K562 (cell line): ENCODE data around the gene PNLIPRP2. TPM values are rescaled to one million over a fixed set of nuclear protein-coding genes. Genes with fewer than 3 reads are reported as not detected.

Experiments
- ATAC-seq: fragments of 200-7000 bp; cut with Tn5 transposase; 3 replicates; pipeline ENCODE4 v1.9.1; 2020; ENCODE audit warnings: moderate library complexity
- BruUV-seq: library from RNA; stranded (reverse); fragments of 400-500 nt; replicated peaks from 2 replicates; lab custom pipeline; 2021; lab: Mats Ljungman, UMichigan
- CTCF ChIA-PET: fragments of 300-600 bp; formaldehyde crosslinking; extraction: SDS; loops from one replicate; lab custom pipeline; 2021; ENCODE audit warnings: low intra/inter-chr PET ratio; lab: Yijun Ruan, JAX
- POLR2A ChIA-PET: fragments of 300-600, 350-650 bp; sonication (Branson Sonifier 250); formaldehyde crosslinking; extraction: SDS; loops from one replicate; lab custom pipeline; 2021; ENCODE audit warnings: antibody characterized with exemption, inconsistent platforms; lab: Yijun Ruan, JAX
- DNase-seq, 4 experiments: peaks; one replicate each; pipeline versions ENCODE4 v3.0.0 to v3.0.0-alpha.2; 2011 to 2018; ENCODE audit warnings: low spot score in 3 of 4, mixed read lengths in 3 of 4; ENCODE audit errors: extremely low read depth in 1 of 4
- FAIRE-seq: peaks from 2 replicates; lab custom pipeline; 2011; peaks lifted over from hg19 to GRCh38; lab: Jason Lieb, UNC
- H2AFZ ChIP-seq: 2 replicates; pipeline ENCODE4 v1.6.0; 2011; ENCODE audit warnings: low read depth, low read length, control low read depth, inconsistent platforms
- H3K27ac ChIP-seq: fragments of 200-600 bp; 3 replicates; pipeline ENCODE4 v1.8.0; 2011; ENCODE audit warnings: low read depth, mild to moderate bottlenecking, control low read depth, inconsistent platforms, low read length, moderate library complexity, mixed read lengths; ENCODE audit errors: extremely low read depth
- H3K27me3 ChIP-seq, 2 experiments: fragments of 300-600 bp in 1 of 2; 2 replicates in 1 of 2; 3 replicates in 1 of 2; pipeline versions ENCODE4 v1.6.0 to v1.8.0; 2011; ENCODE audit warnings: inconsistent platforms in 2 of 2, low read length in 2 of 2, mild to moderate bottlenecking in 1 of 2, mixed read lengths in 1 of 2, moderate library complexity in 1 of 2; ENCODE audit not compliant: control insufficient read depth in 2 of 2, insufficient read depth in 2 of 2
- H3K36me3 ChIP-seq: fragments of 300-600 bp; 3 replicates; pipeline ENCODE4 v1.8.0; 2011; ENCODE audit warnings: mild to moderate bottlenecking, low read length, inconsistent platforms; ENCODE audit not compliant: control insufficient read depth, insufficient read depth
- H3K4me1 ChIP-seq, 2 experiments: fragments of 200-600 bp in 1 of 2; replicated peaks in 1 of 2; 2 replicates in 1 of 2; 3 replicates in 1 of 2; pipeline versions ENCODE4 v1.5.1 to v1.8.0; 2011; ENCODE audit warnings: inconsistent platforms in 2 of 2, low read length in 2 of 2, mild to moderate bottlenecking in 1 of 2, mixed read lengths in 1 of 2, moderate library complexity in 1 of 2; ENCODE audit not compliant: control insufficient read depth in 2 of 2, insufficient read depth in 2 of 2
- H3K4me2 ChIP-seq: 2 replicates; pipeline ENCODE4 v1.6.1; 2011; ENCODE audit warnings: low read length, control low read depth, inconsistent platforms, mixed read lengths; ENCODE audit not compliant: insufficient read depth
- H3K4me3 ChIP-seq: fragments of 200-600 bp; sonication (generic), shearing (Covaris generic); 2 replicates; pipeline ENCODE4 v1.5.1; 2016; ENCODE audit warnings: control low read depth, inconsistent platforms
- H3K79me2 ChIP-seq: fragments of 200-600 bp; 3 replicates; pipeline ENCODE4 v1.8.0; 2011; ENCODE audit warnings: low read length, inconsistent platforms; ENCODE audit not compliant: control insufficient read depth, insufficient read depth
- H3K9ac ChIP-seq, 2 experiments: 2 replicates each; pipeline versions ENCODE4 v1.6.0 to v1.6.1; 2011; ENCODE audit warnings: low read depth in 2 of 2, low read length in 2 of 2, control low read depth in 1 of 2, inconsistent platforms in 1 of 2, mild to moderate bottlenecking in 1 of 2, mixed read lengths in 1 of 2; ENCODE audit not compliant: insufficient read depth in 1 of 2
- H3K9me1 ChIP-seq: one replicate; pipeline ENCODE4 v1.6.0; 2011; ENCODE audit warnings: inconsistent platforms, mild to moderate bottlenecking, low read length, moderate library complexity; ENCODE audit not compliant: control insufficient read depth, insufficient read depth
- H3K9me3 ChIP-seq: replicated peaks from 2 replicates; pipeline ENCODE4 v1.5.1; 2011; ENCODE audit warnings: low read depth, low read length, inconsistent platforms; ENCODE audit not compliant: control insufficient read depth, insufficient read depth
- H4K20me1 ChIP-seq: replicated peaks from 2 replicates; pipeline ENCODE4 v1.6.1; 2011; ENCODE audit warnings: low read length, inconsistent platforms, mixed read lengths; ENCODE audit not compliant: control insufficient read depth, insufficient read depth
- STAG1 ChIP-seq: sonication (generic); formaldehyde crosslinking; IDR thresholded peaks from 2 replicates; pipeline ENCODE4 v1.5.0; 2020; ENCODE audit warnings: missing genetic modification reagents, borderline replicate concordance
- ZNF184 ChIP-seq: sonication (generic); formaldehyde crosslinking; IDR thresholded peaks from 2 replicates; pipeline ENCODE4 v1.5.0; 2020; ENCODE audit warnings: missing genetic modification reagents
- ZNF699 ChIP-seq: fragments of 250-450 bp; sonication (Bioruptor Pico); IDR thresholded peaks from 2 replicates; pipeline ENCODE4 v1.8.0; 2021; ENCODE audit warnings: mild to moderate bottlenecking, moderate library complexity; ENCODE audit not compliant: insufficient replicate concordance
- WGBS: fragments of 100-300 bp; shearing (Covaris generic); methylation state at CpG from one replicate; pipeline ENCODE4 v1.1.6; 2016; ENCODE audit warnings: low coverage, mixed read lengths; ENCODE audit not compliant: insufficient coverage; ENCODE audit errors: missing lambda C conversion rate; 5-methylcytosine and 5-hydroxymethylcytosine counted together
- in situ Hi-C: fragments of 300-500 bp; cut with MboI; formaldehyde crosslinking; loops from 4 replicates; pipeline ENCODE4 v1.15.0; 2018; ENCODE audit warnings: inconsistent platforms, mixed read lengths
- intact Hi-C: fragments of 100-400 bp; cut with micrococcal nuclease; formaldehyde crosslinking; loops from 2 replicates; pipeline ENCODE4 v1.14.2; 2022
- polyA plus RNA-seq, 8 experiments: library from polyadenylated mRNA; depleted of rRNA in 4 of 8; stranded (reverse) in 5 of 8; unstranded in 3 of 8; fragments of >200 nt; fragmentation: Nextera tagmentation in 2 of 8; fragmentation: Illumina TruSeq in 1 of 8; extraction: Ambion mirVana in 2 of 8; extraction: Trizol in 1 of 8; gene quantifications; 2 replicates each; pipeline versions ENCODE4 v1.2.1 to v1.2.3, GENCODE V29; 2011 to 2014; ENCODE audit warnings: inconsistent platforms in 1 of 8, missing spikeins in 1 of 8
- total RNA-seq, 7 experiments: library from RNA; depleted of rRNA in 6 of 7; stranded (reverse); fragments of >200 nt in 6 of 7; fragmentation: Illumina TruSeq in 2 of 7; extraction: Trizol in 2 of 7; gene quantifications; 2 replicates each; pipeline versions ENCODE4 v1.2.1 to v1.2.3, GENCODE V29; 2011 to 2021; ENCODE audit warnings: low replicate concordance in 1 of 7
- TF ChIP-seq, protein P1 (sequence below): fragments of 200-800 bp; sonication (Bioruptor generic); IDR thresholded peaks from 2 replicates; pipeline ENCODE4 v1.6.1; 2017; ENCODE audit warnings: missing genetic modification characterization, missing compliant biosample characterization
- TF ChIP-seq, protein P2 (sequence below): fragments of 450-650 bp; formaldehyde crosslinking; IDR thresholded peaks from 2 replicates; pipeline ENCODE4 v1.4.0; 2022; ENCODE audit warnings: missing genetic modification characterization

Gene PNLIPRP2
- total and polyA plus RNA-seq, 9 of the 15 experiments (the other 6 are each of a cell fraction or from before 2014, with no cell fraction given), result 0.38 TPM; not detected in 8

DNA sequence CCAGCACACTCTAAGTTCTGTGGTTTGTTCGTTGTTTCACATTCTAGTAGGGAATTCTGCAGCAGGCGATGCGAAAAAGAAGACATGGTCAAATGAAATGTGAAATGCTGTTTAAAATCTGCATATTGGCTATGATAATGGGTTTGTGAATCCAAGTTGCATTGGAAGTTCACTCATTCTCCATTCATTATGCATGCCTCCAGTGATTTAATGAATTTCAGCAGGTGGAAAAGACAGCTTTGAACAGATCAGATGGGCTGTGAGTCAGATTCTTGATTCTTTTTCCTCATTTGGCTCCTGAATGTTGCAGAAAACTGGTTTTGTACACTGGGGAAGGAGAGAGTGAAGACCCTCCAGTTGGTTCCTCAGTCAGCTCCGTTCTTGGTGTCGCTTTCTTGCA, 52.1 kb downstream of the PNLIPRP2 start:
- POLR2A ChIA-PET, result no interaction called here
- in situ Hi-C loops, result no loop called here

DNA sequence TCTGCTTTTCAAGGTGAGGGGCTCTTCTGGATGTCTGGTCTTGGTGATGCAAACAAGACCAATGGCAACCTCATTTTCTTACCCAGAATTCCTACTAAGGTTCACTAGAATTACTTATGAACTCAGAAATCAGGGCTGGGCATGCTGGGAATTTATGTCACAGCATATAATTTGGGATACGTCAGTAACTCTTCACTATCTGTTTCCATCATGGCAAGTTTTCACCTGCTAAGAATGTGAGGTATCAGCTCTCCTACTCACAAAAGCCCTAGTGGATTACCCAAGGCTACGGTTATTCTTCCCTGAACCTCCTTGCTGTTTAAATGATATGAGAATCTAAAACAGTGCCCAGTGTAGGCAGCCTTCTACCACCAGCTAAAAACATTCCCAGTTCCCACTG, 53.1 kb downstream of the PNLIPRP2 start:
- no peak for DNase-seq
- Histone ChIP-seq H3K36me3 (no peaks in the 10 kb centered on the region), H2AFZ (no peak overlapping the region), H3K79me2 (no peaks in the 10 kb centered on the region), H4K20me1 (no peaks in the 10 kb centered on the region), H3K27me3 (peaks cover 0 to 32% of the 10 kb centered on the region in 2 experiments; a peak in 3 of 5 replicates), H3K9me3 (no peaks in the 10 kb centered on the region), H3K4me1 (peaks cover 0 to 6% of the 10 kb centered on the region in 2 experiments; a peak in 2 of 5 replicates), H3K4me2 (no peak overlapping the region), H3K4me3 (no peak overlapping the region), H3K9ac (no peak overlapping the region), H3K27ac (no peak overlapping the region), H3K9me1 (no peaks in the 10 kb centered on the region)
- in situ Hi-C loops, result no loop called here
- intact Hi-C loops, result no loop called here
- ChIA-PET CTCF (no interaction called here), POLR2A (no interaction called here)
- no peak for ATAC-seq
- TF ChIP-seq, protein P1, sequence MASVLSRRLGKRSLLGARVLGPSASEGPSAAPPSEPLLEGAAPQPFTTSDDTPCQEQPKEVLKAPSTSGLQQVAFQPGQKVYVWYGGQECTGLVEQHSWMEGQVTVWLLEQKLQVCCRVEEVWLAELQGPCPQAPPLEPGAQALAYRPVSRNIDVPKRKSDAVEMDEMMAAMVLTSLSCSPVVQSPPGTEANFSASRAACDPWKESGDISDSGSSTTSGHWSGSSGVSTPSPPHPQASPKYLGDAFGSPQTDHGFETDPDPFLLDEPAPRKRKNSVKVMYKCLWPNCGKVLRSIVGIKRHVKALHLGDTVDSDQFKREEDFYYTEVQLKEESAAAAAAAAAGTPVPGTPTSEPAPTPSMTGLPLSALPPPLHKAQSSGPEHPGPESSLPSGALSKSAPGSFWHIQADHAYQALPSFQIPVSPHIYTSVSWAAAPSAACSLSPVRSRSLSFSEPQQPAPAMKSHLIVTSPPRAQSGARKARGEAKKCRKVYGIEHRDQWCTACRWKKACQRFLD (CRISPR knock-in tag), result no peak
- 0% methylated on average over 2 of the region's 2 CpGs for whole genome bisulfite sequencing
- FAIRE-seq, result no peak
- BruUV-seq, result no TSS peak

More for the DNA sequence above, 52.1 kb downstream of the PNLIPRP2 start:
- ATAC-seq (no peak), FAIRE-seq (no peak), DNase-seq (no peak)
- no peaks in the 10 kb centered on the region for H3K79me2 ChIP-seq
- H4K20me1 ChIP-seq, result no peaks in the 10 kb centered on the region
- TF ChIP-seq STAG1 (CRISPR knock-in tag), result no peak
- no peak for TF ChIP-seq ZNF699 (CRISPR knock-in tag)
- TF ChIP-seq, protein P2, sequence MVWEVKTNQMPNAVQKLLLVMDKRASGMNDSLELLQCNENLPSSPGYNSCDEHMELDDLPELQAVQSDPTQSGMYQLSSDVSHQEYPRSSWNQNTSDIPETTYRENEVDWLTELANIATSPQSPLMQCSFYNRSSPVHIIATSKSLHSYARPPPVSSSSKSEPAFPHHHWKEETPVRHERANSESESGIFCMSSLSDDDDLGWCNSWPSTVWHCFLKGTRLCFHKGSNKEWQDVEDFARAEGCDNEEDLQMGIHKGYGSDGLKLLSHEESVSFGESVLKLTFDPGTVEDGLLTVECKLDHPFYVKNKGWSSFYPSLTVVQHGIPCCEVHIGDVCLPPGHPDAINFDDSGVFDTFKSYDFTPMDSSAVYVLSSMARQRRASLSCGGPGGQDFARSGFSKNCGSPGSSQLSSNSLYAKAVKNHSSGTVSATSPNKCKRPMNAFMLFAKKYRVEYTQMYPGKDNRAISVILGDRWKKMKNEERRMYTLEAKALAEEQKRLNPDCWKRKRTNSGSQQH (CRISPR knock-in tag), result no peak
- no peak for TF ChIP-seq ZNF184
- 0% methylated on average over 5 of the region's 5 CpGs for WGBS
- no peak overlapping the region for H3K9ac ChIP-seq
- CTCF ChIA-PET, result no interaction called here
- H3K9me3 ChIP-seq, result no peaks in the 10 kb centered on the region
- BruUV-seq, result no TSS peak
- no peak overlapping the region for H3K4me3 ChIP-seq
- H3K27me3 ChIP-seq, result peaks cover 0 to 32% of the 10 kb centered on the region in 2 experiments; a peak in 3 of 5 replicates
- H2AFZ ChIP-seq, result no peak overlapping the region
- intact Hi-C loops, result no loop called here
- no peaks in the 10 kb centered on the region for H3K36me3 ChIP-seq
- H3K4me1 ChIP-seq, result peaks cover 0 to 6% of the 10 kb centered on the region in 2 experiments; a peak in 2 of 5 replicates
- no peak overlapping the region for H3K4me2 ChIP-seq
- no peaks in the 10 kb centered on the region for H3K9me1 ChIP-seq
- H3K27ac ChIP-seq, result no peak overlapping the region
